Prostate gland (tissue), 2 donors: ENCODE data around the gene NDUFB2.

Experiments used
- CTCF ChIP-seq, 4 experiments: fragments of 200-600 bp in 2 of 4; fragments of 450-650 bp in 2 of 4; sonication (generic) in 2 of 4; IDR thresholded peaks; 1 replicate in 3 of 4; 2 replicates in 1 of 4; pipeline ENCODE4 v1.5.1; 2016 to 2019; ENCODE audit warnings: antibody characterized with exemption in 4 of 4, mild to moderate bottlenecking in 2 of 4, moderate library complexity in 2 of 4
- POLR2A ChIP-seq: fragments of 450-650 bp; IDR thresholded peaks from one replicate; pipeline ENCODE4 v1.6.1; 2016; ENCODE audit warnings: antibody characterized with exemption, mild to moderate bottlenecking

DNA sequence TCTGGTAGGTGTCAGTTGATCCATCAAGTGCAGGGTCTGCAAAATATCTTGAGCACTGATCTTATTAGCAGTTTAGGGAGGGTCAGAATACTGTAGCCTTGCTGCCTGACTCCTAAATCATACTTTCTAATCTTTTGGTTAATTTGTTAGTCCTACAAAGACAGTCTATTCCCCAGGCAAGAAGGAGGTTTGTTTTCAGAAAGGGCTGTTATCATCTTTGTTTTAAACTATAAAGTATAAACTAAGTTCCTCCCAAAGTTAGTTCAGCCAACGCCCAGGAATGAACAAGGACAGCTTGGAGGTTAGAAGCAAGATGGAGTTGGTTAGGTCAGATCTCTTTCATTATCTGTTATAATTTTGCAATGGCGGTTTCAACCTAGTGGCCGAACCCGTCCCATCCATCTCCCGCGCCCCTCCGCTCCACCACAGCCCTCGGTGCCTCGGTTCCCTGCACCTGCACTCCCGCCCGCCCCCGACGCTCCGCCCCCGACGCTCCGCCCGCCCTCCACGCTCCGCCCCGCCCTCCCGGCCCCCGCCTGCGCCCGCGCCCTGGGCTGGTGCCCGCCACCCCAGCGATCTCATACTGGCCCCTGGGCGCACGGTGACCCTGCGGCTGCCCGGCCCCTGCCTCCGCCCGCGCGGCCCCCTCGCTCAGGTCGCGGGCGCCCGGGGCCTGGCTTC lies 24.0 kb upstream of the NDUFB2 start, which contains the start of gene ADCK2:
- no peak for TF ChIP-seq CTCF (IDR thresholded peaks at IDR 0.05)
- TF ChIP-seq POLR2A, result peak; percentile 61
